Measurements from ENCODE around the gene APOL5.
"Not testable (repeated sequence)": the region's sequence is repeated elsewhere in the genome, so short reads cannot be mapped to it uniquely, and the experiment has no call there.

The APOL5 gene

GRCh38 chr22:35712672-35713071, 5.0 kb upstream of the APOL5 start:
- no peak for DNase-seq

- DNase-seq, result no peak
Observed at GRCh38 chr22:35719212-35719875, 1.7 kb downstream of the APOL5 start.

GRCh38 chr22:35721960-35722359, 4.3 kb downstream of the APOL5 start:
- no peak for DNase-seq

GRCh38 chr22:35725521-35725920, 7.8 kb downstream of the APOL5 start:
- DNase-seq, result no peak

GRCh38 chr22:35726398-35726797, 8.7 kb downstream of the APOL5 start:
- DNase-seq, result no peak

- no peak for DNase-seq
Observed at GRCh38 chr22:35726933-35727332, 9.3 kb downstream of the APOL5 start.

GRCh38 chr22:35727436-35727835, 9.8 kb downstream of the APOL5 start:
- DNase-seq, result no peak

GRCh38 chr22:35728639-35729308, 11.1 kb downstream of the APOL5 start:
- no peak for DNase-seq

- no peak for DNase-seq
Observed at GRCh38 chr22:35729309-35729698, 11.6 kb downstream of the APOL5 start.

GRCh38 chr22:35731321-35731720, 13.6 kb downstream of the APOL5 start:
- DNase-seq, result no peak

- DNase-seq, result no peak
Observed at GRCh38 chr22:35732116-35732515, 14.4 kb downstream of the APOL5 start.

GRCh38 chr22:35733036-35733435, 15.4 kb downstream of the APOL5 start:
- DNase-seq, result no peak

- peak; percentile 78 for DNase-seq
Observed at GRCh38 chr22:35733791-35734516, 16.3 kb downstream of the APOL5 start.

- DNase-seq, result no peak
Observed at GRCh38 chr22:35734517-35734827, 16.8 kb downstream of the APOL5 start.

- no peak for DNase-seq
Observed at GRCh38 chr22:35735542-35735941, 17.9 kb downstream of the APOL5 start.

- no peak for DNase-seq
Observed at GRCh38 chr22:35736166-35736565, 18.5 kb downstream of the APOL5 start.

- DNase-seq, result no peak
Observed at GRCh38 chr22:35736701-35737100, 19.0 kb downstream of the APOL5 start.

GRCh38 chr22:35737886-35738285, 20.2 kb downstream of the APOL5 start:
- not testable (repeated sequence) for DNase-seq

GRCh38 chr22:35739076-35739930, 21.6 kb downstream of the APOL5 start:
- no peak for DNase-seq

GRCh38 chr22:35739931-35740380, 22.3 kb downstream of the APOL5 start:
- no peak for DNase-seq

- no peak for DNase-seq
Observed at GRCh38 chr22:35740616-35741015, 22.9 kb downstream of the APOL5 start.

GRCh38 chr22:35742342-35743100, 24.8 kb downstream of the APOL5 start:
- DNase-seq, result no peak

Data from left hindlimb (tissue), 1 donor.